ENCODE data around the gene IDH3G.

IDH3G gene

DNA sequence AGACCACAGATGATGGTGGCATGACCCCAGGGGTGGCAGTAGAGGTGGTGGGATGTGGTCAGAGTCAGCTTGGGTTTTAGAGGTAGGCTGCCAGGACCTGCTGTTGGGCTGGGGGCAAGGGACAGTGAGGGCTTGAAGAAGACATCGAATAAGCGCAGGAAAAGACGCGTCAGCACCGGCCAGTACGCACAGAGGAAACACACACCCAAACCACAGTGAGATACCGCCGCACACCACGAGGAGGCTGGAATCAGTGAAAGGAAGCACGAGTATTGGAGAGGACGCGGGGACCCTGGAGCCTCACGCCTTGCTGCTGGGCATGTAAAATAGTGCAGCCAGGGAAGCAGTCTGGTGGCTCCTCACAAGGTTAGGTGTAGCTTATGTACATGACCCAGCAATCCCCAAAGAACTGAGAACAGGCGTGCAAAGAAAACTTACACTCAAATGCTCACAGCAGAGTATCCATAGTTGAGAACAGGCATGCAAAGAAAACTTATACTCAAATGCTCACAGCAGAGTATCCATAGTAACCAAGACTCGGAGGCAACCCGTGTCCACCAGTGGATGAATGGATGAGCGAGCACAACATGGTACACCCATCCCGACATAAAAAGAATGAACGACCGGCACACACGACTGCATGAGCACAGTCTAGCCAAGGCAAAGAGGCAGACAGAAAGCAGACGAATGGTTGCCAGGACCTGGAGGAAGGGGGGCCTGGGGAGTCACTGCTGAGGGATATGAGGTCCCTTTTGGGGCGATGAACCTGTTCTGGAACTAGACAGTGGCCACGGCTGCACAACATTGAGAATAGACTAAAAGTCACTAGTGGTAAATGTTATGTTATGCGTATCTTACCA is 22.9 kb upstream of the IDH3G start:
- no peak for DNase-seq (ENCODE audit: low read depth in 2 of 2)

DNA sequence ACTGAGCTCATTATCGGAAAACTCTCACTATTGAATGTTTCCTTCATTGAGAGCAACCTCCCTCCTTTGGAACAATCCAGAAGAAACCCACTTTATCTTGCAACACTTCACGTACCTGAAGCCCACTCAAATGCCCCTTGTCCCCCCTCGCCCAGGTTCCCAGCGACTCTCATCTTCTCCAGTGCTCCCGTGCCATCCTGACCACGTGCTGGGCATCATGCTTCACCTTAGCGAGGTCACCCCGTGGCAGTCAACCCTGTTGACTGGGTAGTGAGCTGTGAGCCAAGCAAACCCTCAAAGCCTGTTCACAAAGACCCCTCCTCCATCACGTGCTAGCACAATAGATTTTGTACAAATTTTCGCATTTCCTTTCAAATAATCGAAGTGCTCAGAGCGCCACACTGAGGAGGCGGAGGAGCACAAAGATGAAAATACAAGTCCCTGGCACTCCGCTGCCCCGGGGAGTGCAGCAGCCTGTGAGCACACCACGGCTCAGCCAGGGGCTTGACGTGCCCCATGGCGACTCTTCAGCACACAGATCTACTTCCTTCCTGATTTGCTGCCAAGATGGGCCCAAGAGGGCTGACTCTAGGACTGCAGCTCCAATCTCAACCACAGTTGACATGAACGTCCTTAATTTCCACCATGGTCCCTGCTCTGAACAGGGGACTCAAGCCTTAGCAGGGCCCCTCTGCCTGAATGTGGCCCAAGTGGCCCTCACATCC is 20.6 kb upstream of the IDH3G start:
- DNase-seq (ENCODE audit: low read depth in 2 of 2): no peak

DNA sequence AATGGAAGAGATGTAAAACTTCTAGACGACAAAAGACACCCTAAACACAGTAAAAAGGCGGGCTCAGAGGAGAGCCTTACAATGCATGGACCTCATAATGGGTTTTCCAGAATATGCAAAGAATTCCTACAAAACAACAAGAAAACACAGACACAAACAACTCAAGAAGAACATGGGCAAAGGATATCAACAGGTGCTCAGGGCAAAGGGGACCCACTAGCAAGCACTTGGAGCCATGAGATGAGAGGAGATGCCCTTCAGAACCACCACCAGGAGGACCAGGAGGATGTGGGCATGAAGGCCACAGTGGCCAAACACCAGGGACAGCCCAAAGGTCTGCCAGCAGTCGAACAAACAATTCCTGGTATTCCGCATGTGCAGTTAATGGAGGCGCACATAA is 19.0 kb upstream of the IDH3G start:
- no peak for DNase-seq (ENCODE audit: low read depth in 2 of 2)

DNA sequence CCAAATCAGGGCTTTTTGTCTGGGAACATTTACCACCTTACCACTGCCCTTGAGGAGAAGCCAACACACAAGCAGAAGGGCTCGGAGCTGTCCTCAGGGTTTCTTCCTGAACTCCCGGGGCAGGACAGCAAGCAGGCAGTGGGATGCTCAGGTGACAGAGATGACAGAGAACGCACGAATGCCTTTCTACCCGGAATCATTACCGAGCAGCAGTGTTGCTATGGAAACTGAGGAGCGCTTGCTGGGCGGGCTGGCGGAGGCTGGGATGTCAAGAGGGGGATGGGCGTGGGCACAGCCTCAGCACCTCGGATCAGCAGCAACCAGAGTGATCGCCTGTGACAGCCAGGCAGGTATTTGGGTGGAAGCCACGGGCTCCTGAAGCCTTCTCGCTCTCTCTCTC is 18.0 kb upstream of the IDH3G start:
- DNase-seq (ENCODE audit: low read depth in 2 of 2): no peak

DNA sequence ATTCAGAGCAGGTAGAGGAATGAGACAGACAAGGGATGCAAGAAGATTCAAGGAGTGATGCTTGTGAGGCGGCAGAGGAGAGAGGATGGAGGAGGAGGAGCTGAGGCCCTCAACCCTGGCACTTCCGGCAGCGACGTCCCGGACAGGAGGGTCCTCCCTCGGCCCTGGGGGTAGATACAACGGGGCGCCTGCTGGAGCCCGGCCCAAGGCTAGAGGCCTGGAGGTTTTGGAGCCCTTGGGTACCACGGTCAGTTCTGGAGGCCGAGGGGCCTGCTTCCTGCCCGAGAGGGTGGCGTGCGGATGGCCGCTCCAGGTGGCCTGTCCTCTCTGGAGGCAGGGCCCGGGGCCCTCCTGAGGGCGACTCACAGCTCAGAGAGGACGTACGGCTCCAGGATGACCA is 13.8 kb upstream of the IDH3G start:
- DNase-seq (ENCODE audit: low read depth in 2 of 2): no peak

DNA sequence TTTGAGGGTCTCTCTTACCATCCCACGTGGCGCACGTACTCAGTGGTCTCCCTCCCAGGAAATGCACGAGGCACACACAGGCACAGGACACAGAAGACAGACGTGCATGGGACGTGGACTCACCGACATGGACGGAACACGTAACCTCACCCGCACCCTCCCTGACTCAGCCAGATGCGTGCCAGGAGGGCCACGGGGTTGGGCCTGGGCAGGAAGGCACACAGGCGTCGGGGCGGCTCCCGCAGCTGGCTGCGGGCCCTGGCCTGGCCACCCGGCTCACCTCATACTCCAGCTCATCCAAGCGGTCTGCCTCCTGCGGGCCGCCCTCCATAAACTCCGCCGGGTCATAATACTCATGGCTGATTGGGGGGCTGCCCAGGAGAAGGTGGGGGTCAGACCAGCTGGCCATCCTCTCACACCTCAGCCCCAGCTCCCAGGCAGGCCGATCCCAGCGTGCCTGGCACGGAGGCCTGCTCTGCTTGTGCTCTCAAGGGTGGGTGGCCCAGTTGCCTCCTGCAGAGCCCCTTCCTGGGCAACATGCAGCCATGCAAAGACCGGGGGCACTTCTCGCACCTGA is 12.9 kb upstream of the IDH3G start:
- DNase-seq (ENCODE audit: low read depth in 2 of 2): no peak

DNA sequence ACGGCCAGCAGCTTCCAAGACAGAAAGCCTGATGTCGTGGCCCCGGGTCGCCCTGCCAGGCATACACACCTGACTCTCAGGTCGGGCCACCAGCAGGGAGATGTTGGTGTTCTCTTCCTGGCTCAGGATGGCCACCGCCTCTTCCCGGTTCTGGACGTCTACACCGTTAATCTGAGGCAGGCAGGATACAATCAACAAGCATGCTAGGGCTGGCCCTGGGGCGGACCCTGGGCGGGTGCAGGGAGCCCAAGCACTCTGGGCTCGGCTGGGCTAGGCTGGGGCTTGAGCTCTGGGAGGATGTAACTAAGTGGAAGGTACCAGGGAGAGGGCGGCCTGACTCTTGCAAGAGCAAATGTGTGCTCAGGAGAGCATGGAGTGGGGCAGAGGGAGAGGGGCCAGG is 11.3 kb upstream of the IDH3G start:
- DNase-seq (ENCODE audit: low read depth in 2 of 2): no peak

DNA sequence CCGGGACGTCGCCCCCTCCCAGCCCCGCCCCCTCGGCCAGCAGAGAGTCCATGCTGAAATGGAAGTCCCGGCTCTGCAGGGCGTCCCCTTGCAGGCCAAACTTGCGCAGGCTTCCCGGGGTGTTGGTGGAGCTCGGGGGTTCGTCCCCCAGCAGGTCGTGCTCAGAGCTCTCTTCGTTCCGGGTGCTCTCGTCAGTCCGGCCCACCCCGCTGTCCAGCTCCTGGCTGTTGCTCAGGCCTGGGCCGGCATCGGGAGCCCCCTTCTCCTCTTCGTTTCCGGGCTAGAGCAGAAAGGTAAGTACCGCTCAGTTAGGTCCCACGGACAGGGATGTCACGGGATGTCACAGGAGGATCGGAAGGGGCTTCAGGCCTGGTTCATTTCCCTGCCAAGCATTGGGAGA is 10.4 kb upstream of the IDH3G start:
- DNase-seq (ENCODE audit: low read depth in 2 of 2): no peak

DNA sequence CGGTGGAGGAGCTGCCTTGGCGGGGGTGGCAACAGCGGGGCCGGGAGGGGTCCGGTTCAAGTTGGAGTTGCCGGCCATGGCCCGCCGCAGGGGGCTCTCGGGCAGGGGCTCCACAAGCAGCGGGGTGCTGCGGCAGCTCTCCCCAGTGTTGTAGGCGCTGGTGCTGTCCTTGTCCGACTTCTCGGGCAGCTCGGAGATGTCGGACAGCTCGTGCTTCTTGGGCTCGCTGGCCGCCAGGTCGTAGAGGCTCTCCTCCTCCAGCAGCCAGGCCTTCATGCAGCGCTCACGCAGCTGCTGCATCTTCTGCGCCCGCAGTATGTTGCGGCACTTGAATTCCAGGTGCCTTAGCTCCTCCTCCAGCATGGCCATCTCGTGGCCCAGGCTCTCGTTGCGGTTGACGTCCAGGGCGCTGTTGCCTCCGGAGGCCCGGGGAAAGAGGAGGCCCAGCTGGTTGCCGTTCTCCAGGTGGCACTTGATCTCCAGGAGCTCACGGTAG is 10.0 kb upstream of the IDH3G start:
- no peak for DNase-seq (ENCODE audit: low read depth in 2 of 2)

DNA sequence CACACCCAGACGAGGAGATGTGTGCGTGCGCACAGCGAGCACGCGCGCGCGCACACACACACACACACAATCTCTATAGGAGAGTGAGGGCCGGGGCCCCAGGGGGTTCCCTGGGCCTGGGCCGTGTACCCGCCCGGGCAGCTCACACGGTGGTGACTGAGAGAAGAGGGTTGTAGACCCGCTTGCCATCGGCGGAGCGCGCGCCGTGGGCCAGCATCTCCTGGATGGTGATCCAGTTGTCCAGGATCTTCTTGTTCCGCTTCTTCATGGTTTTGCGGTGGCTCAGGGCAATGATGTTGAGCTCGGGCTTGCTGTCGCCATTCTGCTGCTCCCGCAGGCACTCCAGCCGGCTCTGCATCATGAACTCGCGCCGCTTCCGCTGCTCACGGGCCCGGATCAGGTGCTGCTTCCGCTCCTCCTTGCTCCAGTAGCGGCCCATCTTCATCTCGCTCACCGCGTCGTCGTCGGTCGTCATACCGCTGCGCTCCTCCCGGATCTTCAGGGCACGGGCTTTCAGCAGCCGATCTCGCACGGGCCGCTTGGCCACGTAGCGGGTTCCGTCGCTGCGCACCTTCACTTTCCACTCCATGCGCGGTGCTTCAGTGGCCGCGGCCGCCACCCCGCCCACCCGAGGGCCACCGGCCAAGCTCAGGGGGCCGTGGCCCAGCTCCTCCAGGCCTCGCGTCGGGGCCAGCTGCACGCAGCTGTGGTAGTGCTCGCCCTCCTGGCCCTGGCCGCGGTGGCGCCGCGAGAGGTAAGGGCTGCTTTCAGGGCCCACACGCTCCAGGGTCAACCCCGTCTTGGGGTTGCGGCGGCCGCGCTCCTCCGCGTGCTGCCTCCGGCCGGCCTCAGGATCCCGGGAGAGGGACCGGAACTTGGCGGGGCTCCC is 9.3 kb upstream of the IDH3G start:
- no peak for DNase-seq (ENCODE audit: low read depth in 2 of 2)

DNA sequence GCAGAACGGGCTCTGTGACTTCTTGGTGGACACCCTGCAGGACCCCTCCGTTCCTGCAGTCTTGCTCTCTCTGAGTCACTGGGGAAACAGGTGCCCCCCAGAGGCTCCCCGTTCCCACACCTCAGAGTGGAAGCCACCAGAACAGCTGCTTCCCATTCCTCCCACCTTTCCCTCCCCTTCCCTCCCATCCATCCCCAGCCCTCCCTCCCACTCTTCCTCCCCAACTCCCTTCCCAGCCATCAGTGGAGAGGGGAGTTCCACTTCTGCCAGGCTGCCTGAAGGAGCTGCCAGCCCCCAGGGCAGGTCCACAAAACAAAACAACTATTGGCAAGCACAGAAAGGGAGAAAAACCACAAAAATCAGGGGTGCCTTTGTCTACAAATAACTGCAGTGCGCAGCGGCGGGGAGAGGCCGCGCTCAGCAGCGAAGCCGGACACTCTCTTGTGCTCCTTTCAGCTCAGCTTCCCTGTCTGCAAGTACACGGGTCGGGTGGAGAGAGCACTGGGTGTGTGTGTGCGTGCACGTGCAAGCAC is 8.4 kb upstream of the IDH3G start:
- no peak for DNase-seq (ENCODE audit: low read depth in 2 of 2)

DNA sequence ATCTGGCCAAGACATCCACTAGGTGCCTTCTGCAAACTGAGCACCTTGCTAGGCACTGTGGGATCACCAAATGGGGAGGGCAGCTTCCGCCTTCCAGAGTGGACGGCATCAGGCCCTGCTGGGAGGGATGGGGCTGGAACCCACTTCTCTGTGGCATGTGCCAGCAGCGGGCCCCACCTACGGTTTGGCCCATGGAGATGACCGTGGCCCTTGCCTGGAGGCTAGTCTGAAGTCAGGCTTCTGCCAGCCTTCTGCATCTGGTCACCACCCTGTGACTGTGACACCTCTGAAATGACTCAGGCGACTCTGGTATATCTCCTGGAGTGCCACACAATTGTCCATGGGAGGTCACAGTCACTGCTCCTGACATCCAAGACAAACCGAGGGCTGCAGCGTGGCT is 7.5 kb upstream of the IDH3G start:
- DNase-seq (ENCODE audit: low read depth in 2 of 2): no peak

DNA sequence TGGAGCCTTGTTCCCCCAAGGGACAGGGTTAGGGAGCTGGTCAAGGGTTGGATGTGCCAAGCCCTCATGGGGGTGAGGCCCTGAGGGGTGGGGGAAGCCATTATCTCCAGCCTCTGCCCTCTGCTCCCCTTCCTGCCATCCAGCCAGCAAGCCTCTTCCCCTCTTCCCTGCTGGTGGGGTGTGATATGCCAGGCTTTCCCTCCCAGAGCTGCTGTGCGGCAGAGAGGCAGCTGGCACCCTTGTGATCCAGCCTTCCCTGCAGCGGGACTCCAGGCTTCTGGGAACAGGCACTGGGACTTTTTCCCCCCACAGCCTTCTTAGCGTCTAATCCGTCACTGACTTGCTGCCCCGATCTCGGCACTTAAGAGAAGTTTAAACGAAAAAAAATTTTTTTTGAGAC is 6.6 kb upstream of the IDH3G start:
- DNase-seq (ENCODE audit: low read depth in 2 of 2): no peak

DNA sequence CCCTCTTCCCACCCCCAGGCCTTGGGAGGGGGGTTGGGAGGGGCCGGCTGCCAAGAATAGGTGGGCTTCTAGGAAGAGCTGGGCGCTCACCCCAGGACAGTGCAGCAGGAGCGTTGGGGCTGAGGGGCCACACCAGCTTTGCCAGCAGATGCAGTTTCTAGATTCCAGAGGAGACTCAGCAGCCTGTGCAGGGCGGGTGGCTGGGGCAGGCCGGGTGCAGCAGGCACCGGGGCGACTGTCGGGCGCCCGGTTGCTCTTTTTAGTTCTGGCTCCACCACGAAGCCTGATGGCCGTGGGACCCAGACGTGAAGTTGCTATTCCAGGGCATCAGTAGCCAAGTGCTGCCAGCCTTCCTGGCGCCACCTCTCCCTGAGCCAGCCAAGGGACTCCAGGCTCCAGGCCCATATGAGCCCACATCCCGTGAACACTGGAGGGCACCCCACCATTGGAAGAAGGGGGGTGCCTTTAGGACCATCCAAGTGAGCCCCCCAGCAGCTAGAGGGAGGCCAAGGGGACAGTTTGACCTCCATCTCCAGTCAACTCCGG is 6.1 kb upstream of the IDH3G start:
- no peak for DNase-seq (ENCODE audit: low read depth in 2 of 2)

DNA sequence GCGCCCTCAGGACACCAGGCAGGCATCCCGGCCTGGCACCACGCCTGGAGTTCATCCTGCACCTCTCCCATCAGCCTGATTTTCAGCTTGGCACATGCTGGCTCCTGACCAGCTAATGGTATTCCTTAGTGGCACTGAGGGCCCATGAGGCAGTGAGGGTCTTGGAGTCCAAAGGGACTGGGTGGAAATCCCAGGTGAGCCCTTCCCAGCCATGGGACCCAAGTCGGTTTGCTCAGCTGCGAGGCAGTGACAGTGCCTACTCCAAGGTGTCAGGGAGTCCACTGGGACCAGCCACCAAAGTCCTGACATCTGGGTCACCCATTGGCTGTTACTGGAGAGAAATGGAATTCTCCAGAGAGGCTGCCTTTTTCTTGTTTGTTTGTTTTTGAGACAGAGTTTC is 5.2 kb upstream of the IDH3G start:
- no peak for DNase-seq (ENCODE audit: low read depth in 2 of 2)

DNA sequence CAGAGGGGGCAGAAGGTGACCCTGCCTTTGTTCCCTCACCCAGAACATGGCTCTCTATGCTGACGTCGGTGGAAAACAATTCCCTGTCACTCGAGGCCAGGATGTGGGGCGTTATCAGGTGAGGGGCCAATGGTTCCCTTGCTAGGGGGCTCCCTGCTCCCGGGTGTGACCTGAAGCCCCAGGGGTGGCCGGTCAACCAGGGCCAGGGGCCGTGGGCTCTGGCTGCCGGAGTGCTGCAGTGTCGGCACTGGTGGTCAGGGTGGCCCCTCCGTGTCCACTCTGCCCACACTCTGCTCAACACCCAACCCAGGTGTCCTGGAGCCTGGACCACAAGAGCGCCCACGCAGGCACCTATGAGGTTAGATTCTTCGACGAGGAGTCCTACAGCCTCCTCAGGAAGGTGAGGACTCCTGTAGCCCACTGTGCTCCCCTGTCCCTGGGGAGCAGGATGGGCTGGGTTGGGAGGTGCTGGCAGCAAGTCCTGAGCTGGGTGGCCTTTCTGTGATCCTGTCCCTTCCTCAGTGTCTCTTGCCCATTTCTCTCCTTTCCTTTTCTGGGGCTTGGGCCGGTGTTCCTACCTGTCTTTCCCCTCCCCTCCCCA is 3.3 kb upstream of the IDH3G start:
- DNase-seq (ENCODE audit: low read depth in 2 of 2): no peak

DNA sequence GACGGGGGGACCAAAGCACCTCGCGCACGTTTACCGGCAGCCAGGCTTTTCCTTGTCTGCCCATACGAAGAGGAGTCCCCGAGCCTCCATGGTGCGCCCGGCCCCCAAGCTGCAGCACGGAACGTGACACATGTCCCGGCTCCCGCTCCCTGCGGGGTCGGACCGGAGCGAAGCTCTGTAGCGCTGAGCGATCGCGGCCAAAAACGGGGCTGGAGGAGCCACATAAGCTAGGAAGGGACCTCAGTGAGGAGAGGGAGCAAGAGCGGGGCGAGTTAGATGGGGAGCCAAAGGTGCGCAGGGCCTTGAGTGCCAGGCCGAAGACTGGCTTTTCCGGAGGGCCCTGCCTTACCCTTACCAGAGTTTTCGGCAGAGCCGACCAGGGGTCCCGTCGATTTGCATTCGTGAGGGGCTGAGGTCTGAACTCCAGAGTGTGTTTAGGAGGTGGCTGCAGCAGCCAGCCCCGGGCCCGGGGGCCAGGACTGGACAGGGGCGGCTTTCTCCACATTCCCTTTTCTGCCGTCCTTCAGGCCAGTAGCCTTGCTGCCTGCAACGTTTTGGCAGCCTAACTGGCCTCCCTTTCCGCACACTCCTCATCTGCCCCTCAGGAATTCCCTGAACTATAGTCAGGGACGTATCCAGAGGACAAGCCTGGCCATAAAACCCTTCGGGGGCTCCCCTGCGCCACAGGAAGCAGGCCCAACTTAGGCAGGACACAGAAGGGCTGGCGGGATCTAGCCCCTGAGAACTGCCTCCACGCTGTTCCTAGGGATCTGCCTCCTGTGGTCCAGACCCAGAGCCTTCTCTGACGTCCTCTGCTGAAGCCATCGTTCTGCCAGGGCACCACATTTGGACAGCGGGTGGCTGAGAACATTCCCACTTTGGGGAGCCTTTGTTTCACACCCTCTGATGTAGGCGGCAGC is 982 bp upstream of the IDH3G start:
- no peak for DNase-seq (ENCODE audit: low read depth in 2 of 2)

DNA sequence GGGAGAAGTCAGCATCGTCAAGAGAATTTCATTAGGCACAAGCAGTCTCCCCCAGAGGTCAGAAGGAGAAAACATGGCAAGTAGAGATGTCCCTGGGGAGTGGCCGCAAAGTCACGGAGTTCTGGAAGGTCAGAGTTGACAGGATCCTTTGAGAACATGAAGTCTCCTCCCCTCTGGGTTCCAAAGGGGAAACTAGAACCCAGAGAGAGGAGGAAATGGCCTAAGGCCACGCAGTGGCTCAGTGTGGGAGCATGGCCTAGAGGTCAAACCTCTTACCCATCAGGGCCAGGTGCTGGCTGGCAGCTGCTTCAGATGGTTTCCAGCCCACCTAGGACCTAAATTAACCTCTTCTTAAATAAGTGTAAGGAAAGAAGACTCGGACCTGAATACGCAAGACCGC is 884 bp downstream of the IDH3G start:
- DNase-seq (ENCODE audit: low read depth in 2 of 2): no peak

DNA sequence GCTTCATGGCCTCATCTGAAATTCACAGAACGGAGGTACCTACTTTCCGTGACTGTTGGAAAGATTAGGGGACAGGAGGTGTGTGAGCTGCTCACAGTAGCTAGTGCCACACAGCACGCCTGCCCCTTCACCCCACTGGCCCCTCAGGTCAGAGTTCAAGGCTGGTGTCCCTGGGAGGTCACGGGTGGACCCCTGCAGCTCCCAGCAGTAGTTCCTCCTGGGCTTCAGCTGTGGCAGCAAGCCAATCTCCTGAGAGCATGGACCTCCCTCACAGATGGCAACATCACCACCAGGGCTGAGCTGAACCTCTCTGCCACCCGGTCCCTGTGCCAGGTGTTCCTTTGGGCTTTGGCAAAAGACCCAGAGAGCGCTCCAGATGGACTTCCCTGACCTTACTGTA is 1.8 kb downstream of the IDH3G start:
- DNase-seq (ENCODE audit: low read depth in 2 of 2): no peak

All from stimulated activated CD8-positive, alpha-beta memory T cell treated with anti-CD3 and anti-CD28 coated beads, Interleukin-2, amount 100 ng/mL, for 48 hours (primary cell).